ENCODE results near the gene HAUS3.
"Not testable (repeated sequence)": the region's sequence is repeated elsewhere in the genome, so short reads cannot be mapped to it uniquely, and the experiment has no call there.

The HAUS3 gene

GRCh38 chr4:2220016-2220630 is 21.8 kb downstream of the HAUS3 start:
- peak; percentile 48 for DNase-seq (ENCODE audit: low spot score)

- DNase-seq (ENCODE audit: low spot score) = no peak
Measured at GRCh38 chr4:2219233-2219760, 22.6 kb downstream of the HAUS3 start.

GRCh38 chr4:2218436-2218835 is 23.5 kb downstream of the HAUS3 start:
- no peak for DNase-seq (ENCODE audit: low spot score)

GRCh38 chr4:2217726-2218125 is 24.2 kb downstream of the HAUS3 start:
- DNase-seq (ENCODE audit: low spot score) = no peak

GRCh38 chr4:2212831-2213230 is 29.1 kb downstream of the HAUS3 start:
- no peak for DNase-seq (ENCODE audit: low spot score)

GRCh38 chr4:2202789-2203188 is 39.1 kb downstream of the HAUS3 start:
- DNase-seq (ENCODE audit: low spot score) = not testable (repeated sequence)

- no peak for DNase-seq (ENCODE audit: low spot score)
Measured at GRCh38 chr4:2194496-2194895, 47.4 kb downstream of the HAUS3 start.

GRCh38 chr4:2193326-2193725 is 48.6 kb downstream of the HAUS3 start:
- DNase-seq (ENCODE audit: low spot score) = no peak

GRCh38 chr4:2186865-2187172 is 55.1 kb downstream of the HAUS3 start:
- no peak for DNase-seq (ENCODE audit: low spot score)

GRCh38 chr4:2186133-2186864 is 55.6 kb downstream of the HAUS3 start:
- DNase-seq (ENCODE audit: low spot score) = no peak

- no peak for DNase-seq (ENCODE audit: low spot score)
Measured at GRCh38 chr4:2183394-2183793, 58.5 kb downstream of the HAUS3 start.

- no peak for DNase-seq (ENCODE audit: low spot score)
Measured at GRCh38 chr4:2182994-2183393, 58.9 kb downstream of the HAUS3 start.

- DNase-seq (ENCODE audit: low spot score) = no peak
Measured at GRCh38 chr4:2180410-2180809, 61.5 kb downstream of the HAUS3 start.

GRCh38 chr4:2179717-2180116 is 62.2 kb downstream of the HAUS3 start:
- DNase-seq (ENCODE audit: low spot score) = no peak

GRCh38 chr4:2178986-2179385 is 62.9 kb downstream of the HAUS3 start:
- DNase-seq (ENCODE audit: low spot score) = no peak

All from COLO829 (cell line).